Keratinocyte (primary cell): ENCODE data around the gene RYR1.

ENCODE experiments used
- CTCF ChIP-seq, 3 experiments: IDR thresholded peaks in 1 of 3; conservative IDR thresholded peaks in 1 of 3; optimal IDR thresholded peaks in 1 of 3; 2 replicates in 2 of 3; 3 replicates in 1 of 3; pipeline versions ENCODE3 to v1.5.1; 2011; ENCODE audit warnings: low read length in 3 of 3, mild to moderate bottlenecking in 3 of 3, moderate library complexity in 2 of 3, control low read depth in 1 of 3, inconsistent platforms in 1 of 3; ENCODE audit not compliant: insufficient read depth in 2 of 3; ENCODE audit errors: extremely low read depth in 1 of 3
- EZH2 ChIP-seq: IDR thresholded peaks from one replicate; pipeline ENCODE4 v1.6.1; 2012; ENCODE audit warnings: inconsistent platforms, mild to moderate bottlenecking, low read length, moderate library complexity

- TF ChIP-seq CTCF (optimal IDR thresholded peaks at IDR 0.05 in 1 of 3, IDR thresholded peaks at IDR 0.05 in 1 of 3, conservative IDR thresholded peaks at IDR 0.05 in 1 of 3; ENCODE audit: extremely low read depth in 1 of 3, insufficient read depth in 2 of 3, low read length in 3 of 3) (no peak), EZH2 (no peak)
Observed at GRCh38 chr19:38555200-38555599, 121.7 kb downstream of the RYR1 start.
